PC-3 (cell line): Measurements from ENCODE around the gene FCHO2.

ENCODE experiments used
- CTCF ChIP-seq: fragments of 300-600 bp; sonication (generic); conservative IDR thresholded peaks from 2 replicates; pipeline ENCODE4 v1.5.1; 2017; ENCODE audit warnings: antibody characterized with exemption, low read depth, mild to moderate bottlenecking, low read length
- EZH2phosphoT487 ChIP-seq: fragments of 300-600 bp; sonication (generic); IDR thresholded peaks from 2 replicates; pipeline ENCODE4 v1.6.1; 2018; ENCODE audit warnings: mild to moderate bottlenecking, antibody characterized with exemption, low read length, borderline replicate concordance

- no peak for TF ChIP-seq EZH2phosphoT487
- TF ChIP-seq CTCF, result no peak
Measured at GRCh38 chr5:72917371-72917776, 38.5 kb upstream of the FCHO2 start.
